HepG2 (cell line): ENCODE measurements around the gene SLC25A46. TPM values are rescaled to one million over a fixed set of nuclear protein-coding genes. Genes with fewer than 3 reads are reported as not detected.

ENCODE experiments used
- ATRX ChIP-seq: sonication (generic); formaldehyde crosslinking; IDR thresholded peaks from 2 replicates; pipeline ENCODE4 v1.4.0; 2020; ENCODE audit warnings: missing genetic modification reagents, borderline replicate concordance
- BRD4 ChIP-seq: sonication (generic); formaldehyde crosslinking; IDR thresholded peaks from 2 replicates; pipeline ENCODE4 v1.4.0; 2020; ENCODE audit warnings: missing genetic modification reagents
- MIER3 ChIP-seq: IDR thresholded peaks from 2 replicates; pipeline ENCODE4 v1.6.1; 2016; ENCODE audit warnings: missing compliant biosample characterization, borderline replicate concordance
- RFXANK ChIP-seq: IDR thresholded peaks from 2 replicates; pipeline ENCODE4 v1.6.1; 2016
- SALL1 ChIP-seq: sonication (generic); formaldehyde crosslinking; IDR thresholded peaks from 2 replicates; pipeline ENCODE4 v1.8.0; 2022; ENCODE audit warnings: mild to moderate bottlenecking, missing genetic modification reagents
- SOX5 ChIP-seq: IDR thresholded peaks from 2 replicates; pipeline ENCODE4 v1.6.1; 2016; ENCODE audit warnings: borderline replicate concordance
- SRF ChIP-seq: IDR thresholded peaks from 2 replicates; pipeline ENCODE4 v1.6.1; 2011; ENCODE audit warnings: mild to moderate bottlenecking, low read depth, low read length, moderate library complexity
- SSRP1 ChIP-seq: IDR thresholded peaks from 2 replicates; pipeline ENCODE4 v1.6.1; 2016; ENCODE audit warnings: control low read depth
- STAT5B ChIP-seq: sonication (generic); formaldehyde crosslinking; IDR thresholded peaks from 2 replicates; pipeline ENCODE4 v1.4.0; 2020; ENCODE audit warnings: missing genetic modification reagents
- SUZ12 ChIP-seq: fragments of 150-350 bp; IDR thresholded peaks from 2 replicates; pipeline ENCODE4 v1.6.1; 2014; ENCODE audit warnings: low read depth, low read length
- ZFYVE20 ChIP-seq: sonication (generic); formaldehyde crosslinking; IDR thresholded peaks from 2 replicates; pipeline ENCODE4 v1.8.0; 2023; ENCODE audit warnings: low read depth, mild to moderate bottlenecking, moderate library complexity, missing genetic modification reagents, borderline replicate concordance
- ZNF232 ChIP-seq: sonication (generic); formaldehyde crosslinking; IDR thresholded peaks from 2 replicates; pipeline ENCODE4 v1.4.0; 2020; ENCODE audit warnings: missing genetic modification reagents, borderline replicate concordance
- ZNF34 ChIP-seq: sonication (generic); formaldehyde crosslinking; IDR thresholded peaks from 2 replicates; pipeline ENCODE4 v1.4.0; 2020; ENCODE audit warnings: mild to moderate bottlenecking, missing genetic modification reagents, borderline replicate concordance
- ZNF550 ChIP-seq: sonication (generic); formaldehyde crosslinking; IDR thresholded peaks from 2 replicates; pipeline ENCODE4 v1.4.0; 2020; ENCODE audit warnings: mild to moderate bottlenecking, missing genetic modification reagents, borderline replicate concordance
- ZNF652 ChIP-seq: IDR thresholded peaks from 2 replicates; pipeline ENCODE4 v1.6.1; 2016; ENCODE audit warnings: low read depth, borderline replicate concordance
- ZSCAN21 ChIP-seq: sonication (generic); formaldehyde crosslinking; IDR thresholded peaks from 2 replicates; pipeline ENCODE4 v1.8.0; 2022; ENCODE audit warnings: mild to moderate bottlenecking, missing genetic modification reagents, moderate library complexity, borderline replicate concordance
- polyA plus RNA-seq, 8 experiments: library from polyadenylated mRNA; depleted of rRNA in 3 of 8; stranded (reverse) in 7 of 8; unstranded in 1 of 8; fragments of >200 nt; fragmentation: Illumina TruSeq in 4 of 8; extraction: Trizol in 4 of 8; gene quantifications; 2 replicates each; pipeline versions ENCODE4 v1.2.1 to v1.2.3, GENCODE V29; 2011 to 2016; ENCODE audit warnings: low read depth in 4 of 8, missing spikeins in 1 of 8, mixed read lengths in 1 of 8; ENCODE audit not compliant: insufficient read depth in 1 of 8
- total RNA-seq, 5 experiments: library from RNA; depleted of rRNA; stranded (reverse); fragments of >200 nt; fragmentation: Illumina TruSeq; extraction: Trizol; gene quantifications; 2 replicates each; pipeline ENCODE4 v1.2.3, GENCODE V29; 2016; ENCODE audit warnings: low read depth in 1 of 5
- TF ChIP-seq, protein P1 (sequence below): sonication (generic); formaldehyde crosslinking; IDR thresholded peaks from 2 replicates; pipeline ENCODE4 v1.4.0; 2020; ENCODE audit warnings: mild to moderate bottlenecking, missing genetic modification reagents
- TF ChIP-seq, protein P2 (sequence below): sonication (generic); formaldehyde crosslinking; IDR thresholded peaks from 2 replicates; pipeline ENCODE4 v1.9.0; 2021; ENCODE audit warnings: missing genetic modification reagents, borderline replicate concordance
- TF ChIP-seq, protein P3 (sequence below): sonication (generic); formaldehyde crosslinking; IDR thresholded peaks from 2 replicates; pipeline ENCODE4 v1.5.1; 2020; ENCODE audit warnings: missing genetic modification reagents, mild to moderate bottlenecking, borderline replicate concordance
- TF ChIP-seq, protein P4 (sequence below): sonication (generic); formaldehyde crosslinking; IDR thresholded peaks from 2 replicates; pipeline ENCODE4 v1.4.0; 2020; ENCODE audit warnings: mild to moderate bottlenecking, missing genetic modification reagents
- TF ChIP-seq, protein P5 (sequence below): sonication (generic); formaldehyde crosslinking; IDR thresholded peaks from 2 replicates; pipeline ENCODE4 v1.8.0; 2023; ENCODE audit warnings: mild to moderate bottlenecking, missing genetic modification reagents
- TF ChIP-seq, protein P6 (sequence below): sonication (generic); formaldehyde crosslinking; IDR thresholded peaks from 2 replicates; pipeline ENCODE4 v1.4.0; 2020; ENCODE audit warnings: missing genetic modification reagents

Gene SLC25A46
- total and polyA plus RNA-seq, 2 of the 13 experiments (the other 11 are each of a cell fraction or from before 2014, with no cell fraction given) = 14.2 to 34.6 TPM

DNA sequence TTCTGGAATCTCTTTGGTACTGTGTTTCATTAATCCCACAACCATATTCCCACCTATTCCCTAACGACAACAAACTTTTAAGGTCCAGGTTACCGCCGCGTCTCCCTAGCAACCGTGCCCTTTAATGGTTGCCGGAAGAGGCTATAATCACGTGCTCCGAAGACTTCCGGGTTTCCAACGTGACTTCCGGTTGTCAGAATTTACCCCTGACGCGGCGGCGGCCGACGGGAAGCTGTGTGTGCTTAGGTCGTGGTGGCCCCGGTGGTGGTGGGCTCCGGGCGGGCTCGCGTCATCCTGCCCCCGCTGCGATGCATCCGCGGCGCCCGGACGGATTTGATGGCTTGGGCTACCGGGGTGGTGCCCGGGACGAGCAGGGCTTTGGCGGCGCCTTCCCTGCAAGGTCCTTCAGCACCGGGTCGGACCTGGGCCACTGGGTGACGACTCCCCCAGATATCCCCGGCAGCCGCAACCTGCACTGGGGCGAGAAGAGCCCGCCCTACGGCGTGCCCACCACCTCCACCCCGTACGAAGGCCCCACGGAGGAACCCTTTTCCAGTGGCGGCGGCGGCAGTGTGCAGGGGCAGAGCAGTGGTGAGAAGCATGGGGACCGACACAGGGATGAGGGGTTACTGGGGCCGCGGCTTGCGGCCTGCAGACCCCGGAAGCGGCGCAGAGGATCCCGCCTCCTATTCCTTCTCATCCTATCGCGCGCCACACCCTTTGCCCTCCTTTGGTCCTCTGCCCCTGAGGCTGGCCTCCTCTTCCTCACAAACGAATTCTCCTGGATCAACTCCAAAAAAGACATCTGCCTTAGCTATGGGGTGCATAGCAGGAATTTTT is at the start of gene SLC25A46 (continued):
- TF ChIP-seq BRD4 (CRISPR knock-in tag) (no peak), SRF (peak; percentile 78; the same call in 1 of the 2 replicates), ZSCAN21 (0 out of 2 replicates have a peak, but pooled peaks have one; percentile 43), MIER3 (CRISPR knock-in tag) (peak; percentile 32; the same call in 1 of the 2 replicates), SOX5 (no peak; the same call in 1 of the 2 replicates), ZNF550 (CRISPR knock-in tag) (no peak), ZNF34 (CRISPR knock-in tag) (no peak), STAT5B (no peak), RFXANK (CRISPR knock-in tag) (no peak), ZNF232 (CRISPR knock-in tag) (no peak), ZNF652 (CRISPR knock-in tag) (0 out of 2 replicates have a peak, but pooled peaks have one; percentile 26), SUZ12 (no peak), ATRX (no peak), SSRP1 (CRISPR knock-in tag) (no peak), ZFYVE20 (no peak), SALL1 (CRISPR knock-in tag) (peak; percentile 80)
- TF ChIP-seq, protein P1, sequence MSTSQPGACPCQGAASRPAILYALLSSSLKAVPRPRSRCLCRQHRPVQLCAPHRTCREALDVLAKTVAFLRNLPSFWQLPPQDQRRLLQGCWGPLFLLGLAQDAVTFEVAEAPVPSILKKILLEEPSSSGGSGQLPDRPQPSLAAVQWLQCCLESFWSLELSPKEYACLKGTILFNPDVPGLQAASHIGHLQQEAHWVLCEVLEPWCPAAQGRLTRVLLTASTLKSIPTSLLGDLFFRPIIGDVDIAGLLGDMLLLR (CRISPR knock-in tag) = 0 out of 2 replicates have a peak, but pooled peaks have one; percentile 61
- TF ChIP-seq, protein P2, sequence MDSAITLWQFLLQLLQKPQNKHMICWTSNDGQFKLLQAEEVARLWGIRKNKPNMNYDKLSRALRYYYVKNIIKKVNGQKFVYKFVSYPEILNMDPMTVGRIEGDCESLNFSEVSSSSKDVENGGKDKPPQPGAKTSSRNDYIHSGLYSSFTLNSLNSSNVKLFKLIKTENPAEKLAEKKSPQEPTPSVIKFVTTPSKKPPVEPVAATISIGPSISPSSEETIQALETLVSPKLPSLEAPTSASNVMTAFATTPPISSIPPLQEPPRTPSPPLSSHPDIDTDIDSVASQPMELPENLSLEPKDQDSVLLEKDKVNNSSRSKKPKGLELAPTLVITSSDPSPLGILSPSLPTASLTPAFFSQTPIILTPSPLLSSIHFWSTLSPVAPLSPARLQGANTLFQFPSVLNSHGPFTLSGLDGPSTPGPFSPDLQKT (CRISPR knock-in tag) = no peak
- TF ChIP-seq, protein P3, sequence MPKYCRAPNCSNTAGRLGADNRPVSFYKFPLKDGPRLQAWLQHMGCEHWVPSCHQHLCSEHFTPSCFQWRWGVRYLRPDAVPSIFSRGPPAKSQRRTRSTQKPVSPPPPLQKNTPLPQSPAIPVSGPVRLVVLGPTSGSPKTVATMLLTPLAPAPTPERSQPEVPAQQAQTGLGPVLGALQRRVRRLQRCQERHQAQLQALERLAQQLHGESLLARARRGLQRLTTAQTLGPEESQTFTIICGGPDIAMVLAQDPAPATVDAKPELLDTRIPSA (CRISPR knock-in tag) = 0 out of 2 replicates have a peak, but pooled peaks have one; percentile 6
- TF ChIP-seq, protein P4, sequence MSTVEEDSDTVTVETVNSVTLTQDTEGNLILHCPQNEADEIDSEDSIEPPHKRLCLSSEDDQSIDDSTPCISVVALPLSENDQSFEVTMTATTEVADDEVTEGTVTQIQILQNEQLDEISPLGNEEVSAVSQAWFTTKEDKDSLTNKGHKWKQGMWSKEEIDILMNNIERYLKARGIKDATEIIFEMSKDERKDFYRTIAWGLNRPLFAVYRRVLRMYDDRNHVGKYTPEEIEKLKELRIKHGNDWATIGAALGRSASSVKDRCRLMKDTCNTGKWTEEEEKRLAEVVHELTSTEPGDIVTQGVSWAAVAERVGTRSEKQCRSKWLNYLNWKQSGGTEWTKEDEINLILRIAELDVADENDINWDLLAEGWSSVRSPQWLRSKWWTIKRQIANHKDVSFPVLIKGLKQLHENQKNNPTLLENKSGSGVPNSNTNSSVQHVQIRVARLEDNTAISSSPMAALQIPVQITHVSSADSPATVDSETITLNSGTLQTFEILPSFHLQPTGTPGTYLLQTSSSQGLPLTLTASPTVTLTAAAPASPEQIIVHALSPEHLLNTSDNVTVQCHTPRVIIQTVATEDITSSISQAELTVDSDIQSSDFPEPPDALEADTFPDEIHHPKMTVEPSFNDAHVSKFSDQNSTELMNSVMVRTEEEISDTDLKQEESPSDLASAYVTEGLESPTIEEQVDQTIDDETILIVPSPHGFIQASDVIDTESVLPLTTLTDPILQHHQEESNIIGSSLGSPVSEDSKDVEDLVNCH (CRISPR knock-in tag) = no peak
- TF ChIP-seq, protein P5, sequence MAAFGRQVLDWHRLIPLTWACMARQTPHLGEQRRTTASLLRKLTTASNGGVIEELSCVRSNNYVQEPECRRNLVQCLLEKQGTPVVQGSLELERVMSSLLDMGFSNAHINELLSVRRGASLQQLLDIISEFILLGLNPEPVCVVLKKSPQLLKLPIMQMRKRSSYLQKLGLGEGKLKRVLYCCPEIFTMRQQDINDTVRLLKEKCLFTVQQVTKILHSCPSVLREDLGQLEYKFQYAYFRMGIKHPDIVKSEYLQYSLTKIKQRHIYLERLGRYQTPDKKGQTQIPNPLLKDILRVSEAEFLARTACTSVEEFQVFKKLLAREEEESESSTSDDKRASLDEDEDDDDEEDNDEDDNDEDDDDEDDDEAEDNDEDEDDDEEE = no peak; the same call in 1 of the 2 replicates
- TF ChIP-seq, protein P6, sequence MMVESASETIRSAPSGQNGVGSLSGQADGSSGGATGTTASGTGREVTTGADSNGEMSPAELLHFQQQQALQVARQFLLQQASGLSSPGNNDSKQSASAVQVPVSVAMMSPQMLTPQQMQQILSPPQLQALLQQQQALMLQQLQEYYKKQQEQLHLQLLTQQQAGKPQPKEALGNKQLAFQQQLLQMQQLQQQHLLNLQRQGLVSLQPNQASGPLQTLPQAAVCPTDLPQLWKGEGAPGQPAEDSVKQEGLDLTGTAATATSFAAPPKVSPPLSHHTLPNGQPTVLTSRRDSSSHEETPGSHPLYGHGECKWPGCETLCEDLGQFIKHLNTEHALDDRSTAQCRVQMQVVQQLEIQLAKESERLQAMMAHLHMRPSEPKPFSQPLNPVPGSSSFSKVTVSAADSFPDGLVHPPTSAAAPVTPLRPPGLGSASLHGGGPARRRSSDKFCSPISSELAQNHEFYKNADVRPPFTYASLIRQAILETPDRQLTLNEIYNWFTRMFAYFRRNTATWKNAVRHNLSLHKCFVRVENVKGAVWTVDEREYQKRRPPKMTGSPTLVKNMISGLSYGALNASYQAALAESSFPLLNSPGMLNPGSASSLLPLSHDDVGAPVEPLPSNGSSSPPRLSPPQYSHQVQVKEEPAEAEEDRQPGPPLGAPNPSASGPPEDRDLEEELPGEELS (CRISPR knock-in tag) = no peak
